Stimulated activated CD4-positive, alpha-beta T cell treated with anti-CD3 and anti-CD28 coated beads, TNF-alpha, amount 100 ng/mL, for 48 hours (primary cell): ENCODE data around the gene KPTN.
A peak's percentile ranks its signal among the peaks of the same experiment; 100 is the strongest.

Source experiments
- DNase-seq, 3 donors: peaks; one replicate each; pipeline ENCODE4 v3.0.0-alpha.2; 2020; ENCODE audit warnings: low read depth in 3 of 3

The KPTN gene

DNA sequence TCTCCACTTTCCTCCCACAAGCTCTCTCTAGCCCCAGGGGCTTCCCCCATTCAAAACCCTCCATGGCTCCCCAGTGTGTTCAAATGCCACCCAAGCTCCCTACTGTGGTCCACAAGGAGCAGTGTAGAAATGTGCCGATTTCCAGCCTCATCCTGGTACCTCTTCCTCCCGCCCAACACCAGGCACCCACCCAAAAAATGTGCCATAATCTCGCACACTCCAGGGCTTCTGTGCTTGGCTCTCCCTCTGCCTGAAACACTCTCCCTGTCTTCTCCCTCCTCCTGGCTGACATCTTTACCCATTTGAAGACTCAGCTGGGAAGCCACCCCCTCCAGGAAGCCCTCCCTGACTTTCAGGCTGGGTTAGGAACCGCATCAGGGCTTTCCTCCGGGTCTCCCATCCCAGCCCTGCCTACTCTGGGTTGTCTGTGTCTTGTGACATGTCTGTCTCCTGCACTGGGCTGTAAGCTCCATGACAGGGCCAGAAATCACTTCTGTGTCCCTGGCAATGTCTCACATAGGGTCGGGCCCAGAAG, 48.1 kb downstream of the KPTN start:
- DNase-seq, result no peak

DNA sequence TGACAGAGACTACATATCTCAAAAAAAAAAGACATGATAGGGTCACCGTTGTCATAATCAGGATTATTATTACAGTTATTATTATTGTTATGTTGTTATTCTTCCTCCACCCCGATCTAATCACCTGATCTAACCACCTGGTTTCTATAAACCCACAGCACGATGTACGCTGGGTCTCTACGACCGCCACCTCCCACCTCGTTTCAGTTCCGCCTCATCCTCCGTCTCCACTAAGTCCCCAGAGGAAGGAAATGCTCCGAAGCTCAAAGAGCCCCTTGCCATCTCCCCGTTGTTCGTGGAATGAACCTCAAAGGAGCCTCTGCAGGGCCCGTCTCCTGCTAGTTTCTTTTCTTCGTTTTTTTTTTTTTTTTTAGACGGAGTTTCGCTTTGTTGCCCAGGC, 48.8 kb downstream of the KPTN start:
- no peak for DNase-seq

DNA sequence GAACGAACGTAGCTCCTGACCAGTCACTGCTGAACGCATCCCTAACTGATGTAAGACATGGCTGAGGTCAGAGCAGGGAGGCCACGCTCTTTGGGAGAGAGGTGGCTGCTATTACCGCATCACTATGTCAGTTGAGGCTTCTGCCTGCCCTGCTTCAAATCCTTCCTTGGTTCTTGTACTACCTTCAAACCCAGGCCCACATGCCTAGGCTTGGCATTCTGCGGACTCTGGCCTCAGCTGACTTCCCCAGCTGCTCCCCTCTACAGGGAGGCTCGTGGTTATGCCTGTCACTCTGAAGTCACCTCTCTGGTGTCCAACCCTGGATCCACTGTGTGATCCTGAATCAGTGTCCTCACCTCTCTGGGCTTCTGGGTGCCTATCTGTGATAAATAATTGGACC, 49.9 kb downstream of the KPTN start:
- no peak for DNase-seq

DNA sequence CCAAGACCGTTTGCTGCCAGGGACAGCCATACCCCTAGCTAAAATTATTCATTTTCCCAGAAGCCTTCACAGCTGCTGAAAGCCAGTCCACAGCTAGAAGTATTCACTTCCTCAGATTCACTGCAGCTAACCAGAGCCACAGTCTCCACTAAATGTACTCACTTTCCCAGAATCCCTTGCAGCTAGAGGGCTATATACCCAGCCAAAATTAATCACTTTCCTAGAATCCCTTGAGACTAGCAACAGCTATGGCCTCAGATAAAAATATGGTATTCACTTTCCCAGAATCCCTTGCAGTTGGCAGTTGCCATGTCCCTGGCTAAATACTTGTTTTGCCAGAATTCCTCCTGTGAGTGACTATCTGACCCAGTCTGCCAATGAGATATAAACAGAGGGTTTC, 50.9 kb downstream of the KPTN start:
- no peak for DNase-seq

DNA sequence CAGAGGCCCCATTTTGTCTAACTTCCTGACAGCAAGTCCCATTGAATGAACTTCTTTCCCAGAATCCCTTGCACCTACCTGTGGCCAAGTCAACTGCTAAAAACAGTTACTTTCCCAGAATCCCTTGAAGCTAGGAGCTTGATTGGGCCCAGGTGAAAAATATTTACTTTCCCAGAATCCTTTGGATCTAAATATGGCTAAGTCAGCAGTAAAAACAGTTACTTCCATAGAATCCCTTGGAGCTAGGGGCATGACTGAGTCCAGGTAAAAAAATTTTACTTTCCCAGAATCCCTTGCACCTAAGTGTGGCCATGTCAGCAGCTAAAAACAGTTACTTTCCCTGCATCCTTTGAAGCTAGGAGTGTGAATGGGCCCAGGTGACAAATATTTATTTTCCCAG, 51.5 kb downstream of the KPTN start:
- DNase-seq, result no peak

DNA sequence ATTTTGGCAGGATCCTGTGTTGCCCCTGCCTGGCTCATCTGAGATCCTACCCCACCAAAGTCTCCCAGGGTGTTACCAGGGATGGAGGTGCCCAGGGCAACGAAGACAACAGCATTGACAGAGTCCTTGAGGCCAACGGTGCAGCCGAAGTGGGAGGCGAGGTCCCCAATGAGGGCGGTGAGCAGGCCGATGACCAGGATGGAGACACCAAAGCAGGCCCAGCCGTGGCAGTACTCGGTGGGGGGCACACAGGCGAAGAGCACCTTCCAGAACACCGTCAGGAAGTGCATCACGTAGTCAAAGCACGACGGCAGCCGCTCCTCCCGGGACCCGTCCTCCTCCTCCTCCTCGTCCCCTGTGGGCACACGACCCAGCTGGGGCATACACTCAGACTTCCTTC, 51.9 kb downstream of the KPTN start:
- no peak for DNase-seq

DNA sequence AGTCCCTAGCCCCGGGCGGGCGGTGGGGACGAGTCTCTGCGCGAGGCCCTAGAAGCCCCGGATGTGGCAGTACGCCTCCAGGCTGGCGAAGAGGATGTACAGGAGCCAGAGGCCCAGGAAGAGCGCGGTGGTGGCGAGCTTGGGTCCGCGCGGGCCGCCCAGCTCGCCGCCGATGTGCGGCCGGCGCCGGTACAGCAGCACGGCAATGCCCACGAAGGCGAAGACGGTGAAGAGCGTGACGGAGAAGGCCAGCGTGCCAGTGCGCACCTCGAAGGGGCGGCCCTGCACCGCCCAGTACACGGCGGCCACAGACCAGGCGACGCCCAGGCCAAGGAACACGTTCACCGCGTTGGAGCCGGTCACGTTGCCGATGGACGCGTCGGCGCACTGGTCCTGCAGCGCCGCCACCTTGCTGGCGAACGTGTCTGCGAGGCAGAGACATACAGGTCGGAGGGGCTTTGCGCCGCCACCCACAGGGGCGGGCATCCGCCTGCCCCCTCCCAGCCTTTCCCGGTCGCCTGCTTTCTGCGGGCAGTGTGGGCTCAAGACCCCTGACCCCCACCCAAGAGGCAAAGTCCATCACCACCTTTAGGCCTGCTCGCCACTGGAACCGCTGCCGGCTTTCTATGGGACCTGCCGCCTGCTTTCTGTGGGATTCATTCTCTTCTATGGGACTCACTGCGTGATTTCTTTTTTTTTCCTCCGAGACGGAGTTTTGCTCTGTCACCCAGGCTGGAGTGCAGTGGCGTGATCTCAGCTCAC, 53.8 kb downstream of the KPTN start:
- no peak for DNase-seq

DNA sequence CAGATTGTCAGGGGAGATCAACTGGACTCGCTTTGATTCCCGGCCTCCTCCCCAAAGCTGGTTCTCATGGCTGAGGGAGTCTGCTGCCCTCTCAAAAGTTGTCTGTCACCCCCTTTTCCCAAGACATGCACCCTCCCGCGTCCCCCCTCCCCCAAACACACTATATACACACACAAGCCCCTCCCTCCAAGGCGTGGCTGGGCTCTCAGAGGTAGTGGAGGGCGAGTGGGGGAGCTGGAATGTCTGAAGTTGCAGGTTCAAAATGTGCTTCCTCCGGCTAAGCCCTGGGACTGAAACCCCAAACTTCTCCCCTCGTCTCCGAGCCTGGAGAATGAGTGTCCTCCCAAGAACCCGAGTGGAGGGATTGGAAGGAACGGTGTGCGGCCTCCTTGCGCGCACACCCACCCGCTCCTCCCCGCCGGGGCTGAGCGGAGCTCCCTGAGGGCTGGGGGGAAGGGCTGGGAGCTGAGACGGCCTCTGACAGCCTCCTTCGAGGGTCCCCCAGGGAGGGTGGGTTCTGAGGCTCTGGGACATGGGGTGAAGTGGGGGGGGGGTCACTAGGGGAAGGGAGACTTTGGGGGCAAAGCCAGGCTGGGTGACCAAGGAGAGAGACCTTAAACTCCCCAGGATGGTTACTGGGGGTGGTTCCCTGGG, 54.8 kb downstream of the KPTN start:
- DNase-seq, result no peak

DNA sequence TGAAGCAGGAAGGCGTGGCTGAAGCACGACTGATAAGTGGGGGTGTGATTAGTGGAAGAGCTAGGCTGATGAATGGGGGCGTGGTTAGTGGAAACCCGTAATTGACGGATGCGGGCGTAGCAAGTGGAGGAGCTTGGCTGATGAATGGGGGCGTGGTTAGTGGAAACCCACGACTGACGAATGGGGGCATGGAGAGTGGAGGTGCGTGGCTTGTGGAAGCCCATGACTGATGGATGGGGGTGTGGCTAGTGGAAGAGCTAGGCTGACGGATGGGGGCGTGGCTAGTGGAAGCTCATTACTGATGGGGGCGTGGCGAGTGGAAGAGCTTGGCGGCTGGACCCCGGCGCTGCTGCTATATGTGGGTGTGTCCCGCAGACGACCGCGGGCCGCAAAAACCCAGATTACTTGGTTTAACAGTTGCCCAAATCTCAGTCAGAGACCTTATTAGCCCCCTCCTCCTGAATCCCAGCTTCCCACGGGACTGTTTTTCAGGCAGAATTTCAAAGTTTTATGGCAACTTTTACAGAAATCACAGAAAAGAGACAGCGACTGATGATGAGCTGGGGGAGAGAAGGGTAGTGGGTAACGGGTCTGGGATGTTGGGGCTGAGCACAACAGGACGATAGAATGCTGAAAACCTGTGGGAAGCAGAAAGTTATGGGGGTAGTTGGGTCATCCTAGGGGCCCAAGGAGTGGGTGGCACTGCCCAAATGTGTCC, 55.7 kb downstream of the KPTN start:
- DNase-seq, result peak; percentile 77 to 90 (median 88)

DNA sequence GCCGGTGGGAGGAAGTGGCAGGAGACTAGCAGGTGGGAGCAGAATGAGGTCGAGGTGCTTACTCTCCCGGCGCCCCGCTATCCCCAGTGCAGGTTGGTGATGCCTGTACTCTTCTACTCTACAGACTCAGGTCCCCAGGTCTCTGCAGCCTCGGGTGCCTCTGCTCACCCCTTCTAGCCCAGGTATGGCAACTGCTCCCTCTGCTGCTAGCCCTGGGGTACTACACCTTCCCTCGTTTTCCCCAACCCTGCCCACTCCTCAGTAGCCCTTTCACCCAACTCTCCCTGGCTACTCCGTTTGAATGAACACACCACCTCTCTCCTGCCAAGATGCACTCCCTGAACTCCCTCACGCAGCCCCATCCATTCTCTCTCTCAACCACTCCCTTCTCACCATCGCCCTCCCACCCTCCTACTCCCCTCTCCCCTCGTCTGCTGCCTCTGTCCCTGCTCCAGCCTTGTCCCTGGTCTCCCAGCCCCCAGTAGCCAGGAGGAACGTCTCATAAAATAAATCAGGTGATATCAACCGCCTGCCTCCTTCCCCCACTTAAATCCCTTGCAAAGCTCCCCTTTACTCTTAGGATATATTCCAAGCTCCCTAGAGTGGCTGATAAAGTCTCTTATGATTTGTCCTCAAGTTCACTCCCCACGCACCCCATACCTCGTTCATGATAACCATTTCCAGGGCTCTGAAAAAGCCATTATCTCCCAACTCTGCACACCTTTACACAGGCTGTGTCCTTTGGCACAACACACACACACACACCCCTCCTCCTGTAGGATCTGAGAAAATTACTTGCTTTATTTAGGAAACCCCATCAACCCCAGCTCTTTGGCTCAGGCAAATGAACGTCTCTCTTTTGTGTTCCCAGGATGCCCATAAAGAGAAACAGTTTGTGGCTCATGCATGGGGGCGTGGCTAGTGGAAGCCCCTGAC, 56.5 kb downstream of the KPTN start:
- DNase-seq, result peak; percentile 50 to 67 (median 58)
